HL-60 (cell line): ENCODE data around the gene HNRNPA2B1.
"Not testable (repeated sequence)": the region's sequence is repeated elsewhere in the genome, so short reads cannot be mapped to it uniquely, and the experiment has no call there.

Experiments
- DNase-seq, 2 experiments: peaks; one replicate each; pipeline ENCODE4 v3.0.0-alpha.2; 2010 to 2020; ENCODE audit warnings: low read depth in 1 of 2, low spot score in 1 of 2
- H3K27ac ChIP-seq: fragments of 250-450 bp; sonication (Bioruptor Pico); replicated peaks from 2 replicates; pipeline ENCODE4 v1.5.1; 2020; ENCODE audit warnings: mild to moderate bottlenecking, moderate library complexity
- H3K27me3 ChIP-seq: fragments of 250-450 bp; sonication (Bioruptor Pico); 2 replicates; pipeline ENCODE4 v1.5.1; 2021; ENCODE audit warnings: mild to moderate bottlenecking, moderate library complexity; ENCODE audit not compliant: insufficient read depth, poor library complexity, severe bottlenecking
- H3K4me3 ChIP-seq: replicated peaks from 2 replicates; pipeline ENCODE4 v1.5.1; 2011; ENCODE audit warnings: mild to moderate bottlenecking, control low read depth, low read length; ENCODE audit not compliant: insufficient read depth
- CTCF ChIP-seq: IDR thresholded peaks from one replicate; pipeline ENCODE4 v1.5.1; 2011; ENCODE audit warnings: low read length, control low read depth, inconsistent platforms; ENCODE audit not compliant: insufficient read depth
- GABPA ChIP-seq: IDR thresholded peaks from 2 replicates; pipeline ENCODE4 v1.6.1; 2012; ENCODE audit warnings: low read depth
- POLR2AphosphoS5 ChIP-seq: IDR thresholded peaks from 2 replicates; pipeline ENCODE4 v1.6.1; 2012; ENCODE audit warnings: low read depth
- REST ChIP-seq: IDR thresholded peaks from 2 replicates; pipeline ENCODE4 v1.6.1; 2012; ENCODE audit warnings: low read depth; ENCODE audit not compliant: insufficient replicate concordance
- SPI1 ChIP-seq: IDR thresholded peaks from 2 replicates; pipeline ENCODE4 v1.6.1; 2012; ENCODE audit warnings: low read depth, mild to moderate bottlenecking, borderline replicate concordance

Gene HNRNPA2B1

GRCh38 chr7:26179422-26179821 lies 21.1 kb downstream of the HNRNPA2B1 start:
- TF ChIP-seq CTCF: no peak
- TF ChIP-seq REST: no peak
- TF ChIP-seq GABPA: no peak
- TF ChIP-seq POLR2AphosphoS5: no peak
- no peak for TF ChIP-seq SPI1
- H3K4me3 ChIP-seq: no peak overlapping the region
- H3K27ac ChIP-seq: no peak overlapping the region
- no peaks in the 10 kb centered on the region for H3K27me3 ChIP-seq
- DNase-seq: no peak

- Histone ChIP-seq H3K27ac (no peak overlapping the region), H3K4me3 (no peak overlapping the region), H3K27me3 (no peaks in the 10 kb centered on the region)
- DNase-seq: no peak
- TF ChIP-seq CTCF (no peak), GABPA (no peak), REST (no peak), SPI1 (no peak), POLR2AphosphoS5 (no peak)
Observed at GRCh38 chr7:26178272-26178960, 22.1 kb downstream of the HNRNPA2B1 start.

GRCh38 chr7:26177269-26177668 lies 23.3 kb downstream of the HNRNPA2B1 start:
- not testable (repeated sequence) for H3K4me3 ChIP-seq, H3K27ac ChIP-seq, DNase-seq, H3K27me3 ChIP-seq

- not testable (repeated sequence) for H3K27me3 ChIP-seq, H3K4me3 ChIP-seq, DNase-seq, H3K27ac ChIP-seq
Observed at GRCh38 chr7:26176696-26177095, 23.9 kb downstream of the HNRNPA2B1 start.

- H3K27me3 ChIP-seq, H3K4me3 ChIP-seq, DNase-seq, H3K27ac ChIP-seq: not testable (repeated sequence)
Observed at GRCh38 chr7:26175903-26176302, 24.6 kb downstream of the HNRNPA2B1 start.
